Stimulated activated CD8-positive, alpha-beta memory T cell treated with anti-CD3 and anti-CD28 coated beads, Interleukin-12 subunit alpha, Interleukin-12 subunit beta, amount 100 ng/mL, for 4 hours (primary cell): ENCODE data around the gene KLHL14.
"Not testable (repeated sequence)": the region's sequence is repeated elsewhere in the genome, so short reads cannot be mapped to it uniquely, and the experiment has no call there.

ENCODE experiments used
- DNase-seq: peaks from one replicate; pipeline ENCODE4 v3.0.0-alpha.2; 2020; ENCODE audit warnings: low read depth

The KLHL14 gene

DNA sequence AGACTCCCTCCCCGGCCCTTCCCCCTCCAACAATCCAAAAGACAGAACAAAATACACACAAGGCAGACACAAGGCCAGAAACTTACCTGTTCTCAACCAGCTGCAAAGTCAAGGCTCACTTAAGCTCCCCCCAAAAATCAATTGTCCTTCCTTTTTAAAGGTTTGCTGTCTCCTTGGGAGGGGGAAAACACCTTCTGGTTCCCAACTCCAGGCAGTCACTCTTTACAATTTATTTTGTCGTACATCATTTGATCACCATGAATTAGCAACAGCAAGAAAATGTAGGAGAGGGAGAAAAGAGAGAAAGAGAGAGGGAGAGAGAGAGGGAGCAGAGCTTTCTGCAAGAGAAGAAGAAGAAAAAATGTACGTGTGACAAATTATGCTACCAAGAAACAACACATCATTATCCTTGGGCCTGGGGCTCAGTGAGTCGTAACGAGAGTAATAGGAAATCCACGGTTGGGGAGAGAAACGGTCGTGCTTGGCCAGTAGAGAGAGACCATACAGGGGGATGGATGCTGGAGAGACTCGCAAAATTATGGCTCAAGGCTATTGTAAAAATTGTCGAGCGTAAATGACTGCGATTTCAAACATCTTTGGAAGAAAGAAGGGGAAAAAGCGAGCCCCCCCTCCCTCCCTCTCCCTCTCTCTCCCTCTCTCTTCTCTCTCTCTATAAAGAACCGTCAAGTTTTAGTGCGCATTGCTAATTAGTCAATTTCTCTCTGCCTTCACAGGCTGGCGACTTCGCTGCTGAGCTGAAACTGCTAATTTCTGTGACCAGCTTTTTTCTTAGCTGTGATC is at the start of gene KLHL14:
Gene KLHL14 (minus strand): TSS at position 443 of the 801 bp plus-strand sequence. CDS start 2,432 bp downstream, outside the sequence.
- no peak for DNase-seq

DNA sequence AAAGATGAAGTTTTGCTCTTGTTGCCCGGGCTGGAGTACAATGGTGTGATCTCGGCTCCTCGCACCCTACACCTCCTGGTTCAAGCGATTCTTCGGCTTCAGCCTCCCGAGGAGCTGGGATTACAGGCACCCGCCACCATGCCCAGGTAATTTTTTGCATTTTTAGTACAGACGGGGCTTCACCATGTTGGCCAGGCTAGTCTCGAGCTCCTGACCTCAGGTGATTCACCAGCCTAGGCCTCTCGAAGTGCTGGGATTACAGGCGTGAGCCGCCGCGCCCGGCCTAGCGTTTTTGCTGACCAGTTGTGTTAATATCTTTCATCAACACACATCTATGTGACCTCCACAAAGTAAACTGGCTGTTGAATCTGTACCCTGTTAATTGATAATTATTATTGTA is 49.4 kb upstream of the KLHL14 start:
- DNase-seq, result no peak

- no peak for DNase-seq
Measured at GRCh38 chr18:32815881-32816280, 43.1 kb upstream of the KLHL14 start.

DNA sequence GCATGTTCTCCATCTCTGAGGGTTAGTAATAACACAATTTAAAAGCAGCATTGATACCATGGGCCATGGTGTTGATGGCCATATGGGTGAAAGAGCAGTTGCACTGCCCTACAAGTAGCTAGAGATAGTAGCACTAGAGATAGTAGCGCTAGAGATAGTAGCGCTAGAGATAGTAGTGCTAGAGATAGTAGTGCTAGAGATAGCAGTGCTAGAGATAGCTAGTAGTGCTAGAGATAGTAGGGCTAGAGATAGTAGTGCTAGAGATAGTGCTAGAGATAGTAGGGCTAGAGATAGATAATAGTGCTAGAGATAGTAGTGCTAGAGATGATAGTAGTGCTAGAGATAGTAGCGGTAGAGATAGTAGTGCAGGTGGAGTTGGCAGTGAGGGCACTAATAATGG is 39.5 kb upstream of the KLHL14 start:
- DNase-seq, result no peak

DNA sequence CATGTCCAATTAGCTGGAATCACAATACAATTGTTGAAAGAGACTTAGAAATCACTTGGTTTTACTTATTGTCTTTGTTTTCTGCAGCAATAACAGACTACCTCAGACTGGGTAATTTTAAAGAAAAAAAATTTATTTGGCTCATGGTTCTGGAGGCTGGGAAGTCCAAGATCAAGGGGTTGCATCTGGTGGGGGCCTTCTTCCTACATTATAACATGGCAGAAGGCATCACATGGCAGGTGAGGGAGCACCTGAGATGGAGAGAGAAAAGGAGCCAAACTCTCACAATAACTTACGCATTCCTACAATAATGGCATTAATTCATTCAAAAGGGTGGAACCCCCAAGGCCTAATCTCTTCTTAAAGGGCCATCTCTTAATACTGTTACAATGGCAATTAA is 37.5 kb upstream of the KLHL14 start:
- DNase-seq, result no peak

GRCh38 chr18:32805354-32805753 is 32.5 kb upstream of the KLHL14 start:
- no peak for DNase-seq

DNA sequence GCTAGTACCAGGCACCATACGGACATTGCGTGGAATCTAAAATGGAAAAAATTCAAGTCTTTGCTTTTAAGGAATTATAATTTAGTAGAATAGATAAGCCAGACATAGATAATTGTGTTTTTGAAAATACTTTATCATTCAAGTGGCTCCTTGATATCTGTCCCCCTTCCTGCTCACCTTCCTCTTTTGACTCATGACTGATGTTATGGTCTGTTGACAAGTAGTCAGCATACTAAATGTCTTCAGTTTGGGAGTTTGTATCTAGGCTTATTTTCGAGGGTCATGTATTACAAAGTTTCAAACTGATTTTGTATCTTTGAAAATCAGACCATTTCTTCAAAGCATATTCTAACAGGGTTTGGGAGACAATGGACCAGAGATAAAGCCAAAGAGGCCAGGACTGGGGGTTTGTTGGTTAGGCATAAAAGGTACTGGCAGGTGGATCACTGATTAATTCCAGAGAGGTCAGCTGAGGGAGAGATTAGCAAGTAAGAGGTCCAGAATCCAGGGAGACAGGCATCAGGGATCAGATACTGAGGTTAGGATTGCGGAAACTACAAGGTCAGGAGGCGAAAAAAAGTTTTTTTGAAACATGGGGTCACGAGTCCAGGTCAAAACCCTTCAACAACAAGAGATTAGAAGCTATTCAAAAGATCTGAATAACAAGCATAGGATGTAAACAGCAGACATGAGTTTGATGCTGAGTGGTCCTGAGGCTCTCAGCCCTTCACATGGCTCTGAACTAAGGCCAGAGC is 31.5 kb upstream of the KLHL14 start:
- DNase-seq, result no peak

- no peak for DNase-seq
Measured at GRCh38 chr18:32803568-32803967, 30.7 kb upstream of the KLHL14 start.

- DNase-seq, result no peak
Measured at GRCh38 chr18:32802591-32803451, 30.0 kb upstream of the KLHL14 start.

- no peak for DNase-seq
Measured at GRCh38 chr18:32801228-32801627, 28.4 kb upstream of the KLHL14 start.

- no peak for DNase-seq
Measured at GRCh38 chr18:32798209-32798960, 25.6 kb upstream of the KLHL14 start.

GRCh38 chr18:32794667-32795066 is 21.8 kb upstream of the KLHL14 start:
- DNase-seq, result not testable (repeated sequence)

GRCh38 chr18:32779010-32779409 is 6.2 kb upstream of the KLHL14 start:
- DNase-seq, result no peak

DNA sequence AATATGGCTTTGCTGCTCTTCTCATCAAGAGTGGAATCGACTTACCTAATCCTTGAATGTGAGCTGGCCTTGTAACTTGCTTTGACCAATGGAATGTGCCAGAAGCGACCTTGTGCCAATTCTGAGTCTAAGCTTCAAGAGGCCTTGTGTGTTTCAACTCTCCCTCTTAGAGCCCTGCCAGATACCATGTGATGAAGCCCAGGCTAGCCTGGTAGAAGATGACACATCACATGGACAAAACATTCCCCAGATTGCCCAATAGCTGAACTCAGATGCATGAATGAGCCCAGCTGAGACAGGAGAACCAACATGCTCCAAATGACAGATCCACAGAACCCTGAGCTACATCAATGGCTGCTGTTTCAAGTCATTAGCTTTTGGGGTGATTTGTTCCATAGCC is 4.2 kb upstream of the KLHL14 start:
- DNase-seq, result no peak

DNA sequence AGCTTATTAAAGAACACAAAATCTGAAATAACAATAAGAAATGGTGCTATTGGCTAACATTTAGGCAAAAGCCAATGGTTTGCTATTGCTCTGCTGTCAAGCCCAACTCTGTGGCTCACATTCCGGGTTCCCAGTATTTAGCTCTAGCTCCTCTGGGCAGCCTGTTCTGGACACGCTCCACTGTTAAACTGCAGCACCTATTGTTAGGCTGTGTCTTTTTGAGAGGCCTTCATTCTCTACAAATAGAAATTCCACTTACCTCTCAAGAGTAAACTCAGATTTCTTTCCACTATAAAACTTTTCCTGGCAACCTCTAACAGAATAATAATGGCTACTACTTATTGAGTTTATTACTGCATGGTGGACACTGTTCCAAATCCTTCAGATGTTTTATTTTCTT is 3.7 kb upstream of the KLHL14 start:
- no peak for DNase-seq

GRCh38 chr18:32775628-32776027 is 2.8 kb upstream of the KLHL14 start:
- DNase-seq, result no peak

DNA sequence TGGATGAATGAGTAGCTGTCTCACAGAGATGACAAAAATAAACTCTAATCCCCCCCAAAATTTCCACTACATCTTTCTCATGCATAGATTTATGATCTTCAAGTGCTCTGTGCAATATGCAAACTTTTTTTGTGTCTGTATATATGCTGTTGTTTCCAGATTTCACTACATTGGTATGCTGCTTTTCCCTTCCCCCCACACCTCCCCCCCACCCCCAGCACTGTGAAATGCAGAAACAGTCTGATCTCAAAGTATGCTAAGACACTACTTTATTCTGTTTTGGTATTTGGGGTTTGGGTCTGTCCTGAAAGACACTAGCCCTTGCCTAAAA is 524 bp upstream of the KLHL14 start:
- no peak for DNase-seq

- DNase-seq, result no peak
Measured at GRCh38 chr18:32771871-32772580, 797 bp downstream of the KLHL14 start.

DNA sequence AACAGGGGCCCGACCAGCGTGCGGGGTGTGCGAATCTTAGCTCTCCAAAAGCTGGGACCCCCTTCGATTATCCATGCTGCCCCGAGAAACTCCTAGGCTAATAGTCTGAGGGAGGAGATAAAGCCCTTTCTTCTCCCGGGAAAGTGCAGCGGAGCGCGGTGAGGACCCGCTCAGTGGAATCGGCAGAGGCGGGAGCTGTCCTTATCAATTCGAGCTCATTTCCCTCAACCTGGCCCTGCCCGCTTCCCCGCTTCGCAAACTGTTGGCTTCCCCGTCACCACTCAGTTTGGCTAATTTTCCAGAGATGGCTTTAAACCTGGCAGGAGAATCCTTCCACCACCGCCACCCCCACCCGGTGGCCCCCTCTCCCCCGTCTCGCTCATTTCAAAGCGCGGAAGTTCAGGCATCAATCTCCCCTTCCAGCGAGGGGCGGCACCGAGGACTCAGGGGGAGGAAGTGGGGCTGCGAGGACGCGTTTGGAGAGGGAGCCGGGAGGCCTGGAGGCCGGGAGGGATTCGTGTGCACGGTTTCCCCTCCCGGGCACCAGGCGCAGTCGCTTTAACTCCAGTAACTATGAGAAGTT is 1.6 kb downstream of the KLHL14 start:
- DNase-seq, result no peak

GRCh38 chr18:32770666-32771168 is 2.1 kb downstream of the KLHL14 start:
- no peak for DNase-seq
